NCI-H2029 treated with DMSO at 0.1 percent for 48 hours (cell line): ENCODE data around the gene GNAI1.

ENCODE experiments used
- DNase-seq: peaks from one replicate; lab custom pipeline; 2025; lab: John Stamatoyannopoulos, UW

The GNAI1 gene

GRCh38 chr7:80161466-80161865 lies 26.8 kb downstream of the GNAI1 start:
- no peak for DNase-seq

GRCh38 chr7:80165177-80165576 lies 30.5 kb downstream of the GNAI1 start:
- no peak for DNase-seq

- no peak for DNase-seq
Measured at GRCh38 chr7:80170445-80170844, 35.8 kb downstream of the GNAI1 start.

- no peak for DNase-seq
Measured at GRCh38 chr7:80172387-80172786, 37.8 kb downstream of the GNAI1 start.

GRCh38 chr7:80175744-80176143 lies 41.1 kb downstream of the GNAI1 start:
- DNase-seq, result no peak

GRCh38 chr7:80181411-80181810 lies 46.8 kb downstream of the GNAI1 start:
- no peak for DNase-seq

- DNase-seq, result no peak
Measured at GRCh38 chr7:80182630-80183276, 48.1 kb downstream of the GNAI1 start.

- DNase-seq, result no peak
Measured at GRCh38 chr7:80183351-80183750, 48.7 kb downstream of the GNAI1 start.

GRCh38 chr7:80183900-80184685 lies 49.5 kb downstream of the GNAI1 start:
- DNase-seq, result no peak

- DNase-seq, result no peak
Measured at GRCh38 chr7:80184693-80185092, 50.1 kb downstream of the GNAI1 start.

GRCh38 chr7:80185571-80185970 lies 50.9 kb downstream of the GNAI1 start:
- DNase-seq, result no peak

GRCh38 chr7:80186721-80187120 lies 52.1 kb downstream of the GNAI1 start:
- DNase-seq, result no peak

- no peak for DNase-seq
Measured at GRCh38 chr7:80187279-80187678, 52.6 kb downstream of the GNAI1 start.

- DNase-seq, result no peak
Measured at GRCh38 chr7:80187727-80188126, 53.1 kb downstream of the GNAI1 start.

- DNase-seq, result no peak
Measured at GRCh38 chr7:80189638-80190037, 55.0 kb downstream of the GNAI1 start.

GRCh38 chr7:80197627-80198026 lies 63.0 kb downstream of the GNAI1 start:
- DNase-seq, result no peak

GRCh38 chr7:80199051-80199450 lies 64.4 kb downstream of the GNAI1 start:
- DNase-seq, result no peak

GRCh38 chr7:80204454-80204853 lies 69.8 kb downstream of the GNAI1 start:
- no peak for DNase-seq

GRCh38 chr7:80204919-80205318 lies 70.3 kb downstream of the GNAI1 start:
- DNase-seq, result no peak

GRCh38 chr7:80206763-80207162 lies 72.1 kb downstream of the GNAI1 start:
- DNase-seq, result no peak

- no peak for DNase-seq
Measured at GRCh38 chr7:80207501-80207900, 72.9 kb downstream of the GNAI1 start.

- no peak for DNase-seq
Measured at GRCh38 chr7:80208700-80209099, 74.1 kb downstream of the GNAI1 start.

- no peak for DNase-seq
Measured at GRCh38 chr7:80210400-80210799, 75.8 kb downstream of the GNAI1 start.

- DNase-seq, result no peak
Measured at GRCh38 chr7:80213814-80214213, 79.2 kb downstream of the GNAI1 start.
